Heart right ventricle (tissue), 16 donors: ENCODE results near the gene PLCB4. TPM values are rescaled to one million over a fixed set of nuclear protein-coding genes. Genes with fewer than 3 reads are reported as not detected.

Source experiments
- ATAC-seq, 8 donors: fragments of 200-7000 bp; cut with Tn5 transposase; one replicate each; pipeline ENCODE4 v1.9.1; 2020; ENCODE audit warnings: mild to moderate bottlenecking in 8 of 8, moderate library complexity in 8 of 8, moderate number of reproducible peaks in 1 of 8
- DNase-seq, 2 donors: peaks; one replicate each; pipeline ENCODE4 v3.0.0-alpha.2; 2020
- H3K27ac ChIP-seq, 10 donors: fragments of 200-600 bp; sonication (generic) in 2 of 10; one replicate each; pipeline versions ENCODE4 v1.5.0 to v1.8.0; 2020 to 2022; ENCODE audit warnings: mild to moderate bottlenecking in 3 of 10
- H3K27me3 ChIP-seq, 7 donors: fragments of 200-600 bp; one replicate each; pipeline ENCODE4 v1.8.0; 2021 to 2022; ENCODE audit warnings: mild to moderate bottlenecking in 2 of 7
- H3K36me3 ChIP-seq, 9 donors: fragments of 200-600 bp; sonication (generic) in 1 of 9; one replicate each; pipeline versions ENCODE4 v1.5.0 to v1.8.0; 2020 to 2022; ENCODE audit warnings: mild to moderate bottlenecking in 2 of 9
- H3K4me1 ChIP-seq, 9 donors: fragments of 200-600 bp; sonication (generic) in 1 of 9; one replicate each; pipeline versions ENCODE4 v1.5.0 to v1.8.0; 2020 to 2022; ENCODE audit warnings: mild to moderate bottlenecking in 4 of 9
- H3K4me3 ChIP-seq, 10 donors: fragments of 200-600 bp; sonication (generic) in 2 of 10; one replicate each; pipeline versions ENCODE4 v1.5.0 to v1.8.0; 2020 to 2022; ENCODE audit warnings: mild to moderate bottlenecking in 7 of 10, moderate library complexity in 2 of 10
- H3K9me3 ChIP-seq, 11 donors: fragments of 200-600 bp in 10 of 11; sonication (generic) in 2 of 11; one replicate each; pipeline versions ENCODE4 v1.5.0 to v1.8.0; 2013 to 2022; ENCODE audit warnings: mild to moderate bottlenecking in 2 of 11, control low read depth in 1 of 11, moderate library complexity in 1 of 11
- WGBS, 2 donors: extraction: QIAGEN DNeasy Blood & Tissue Kit; methylation state at CpG; one replicate each; pipeline ENCODE4 v1.1.7; 2013; ENCODE audit warnings: inconsistent platforms in 1 of 2; 5-methylcytosine and 5-hydroxymethylcytosine counted together
- intact Hi-C, 10 donors: fragments of 100-400 bp; cut with DNase I; formaldehyde crosslinking; loops; one replicate each; pipeline versions ENCODE4 v1.11.1 to v1.14.2; 2022
- polyA plus RNA-seq, 2 donors: library from polyadenylated mRNA; stranded (reverse); fragments of 200-250 nt; gene quantifications; one replicate each; pipeline ENCODE4 v1.2.3, GENCODE V29; 2013
- total RNA-seq, 10 donors: library from RNA; stranded (reverse); fragmentation: NEBNext Ultra II Directional in 3 of 10; extraction: Animal tissue kit (Norgen Biotek cat#: 25700) in 3 of 10; gene quantifications; one replicate each; pipeline versions ENCODE4 v1.2.1 to v1.2.4, GENCODE V29; 2021 to 2023
- TF ChIP-seq, protein P1 (sequence below), 9 donors: fragments of 200-600 bp; sonication (generic) in 2 of 9; IDR thresholded peaks; one replicate each; pipeline versions ENCODE4 v1.5.0 to v1.8.0; 2021 to 2022; ENCODE audit warnings: antibody characterized with exemption in 9 of 9, mild to moderate bottlenecking in 5 of 9, moderate library complexity in 1 of 9
- donor health status: Arrhythmogenic right ventricular cardiomyopathy.
- donor health status: ischemic (EF 13 %, LVEDD 7.1; RV severe dilation, severe dysfunction).
- donor health status: healthy with polysubstance abuse.
- donor health status: DM: no; HTN: yes; CAD: no.
- donor health status: DM: no; HTN: no; CAD: no.
- donor health status: ischemic (EF 25% LVEDD 6.9; RV normal size, moderate dysfunction).
- donor health status: ischemic (EF 25% LVEDD 5.7; RV mildly dilated, moderate dysfunction).
- donor health status: healthy.
- donor health status: DM: yes; HTN: yes; CAD: no.
- donor health status: Ischemic cardiomyopathy.
- donor health status: ischemic (EF 35%, LVEDD 5.7; RV mildly dilated, moderate dysfunction).
- donor health status: nonischemic (EF 11% LVEDD 7.7; RV severe dilation, severe dysfunction).
- donor health status: DM: yes; HTN: yes; CAD: no.
- donor health status: PGD.
- donor health status: ischemic (EF 29% LVEDD 5.4; RV normal size, mild dysfunction).
- donor health status: nonischemic (EF 23%, LVEDD 6.1; RV moderate dilation, normal function).

Gene PLCB4
- total and polyA plus RNA-seq, 12 donors = 3.6 to 33.3 (median 28.4) TPM

GRCh38 chr20:9520086-9520485 is 451.2 kb downstream of the PLCB4 start:
- DNase-seq (no peak), ATAC-seq (no peak)
- Histone ChIP-seq H3K36me3 (no peaks in the 10 kb centered on the region), H3K27ac (no peak overlapping the region), H3K4me1 (peaks cover 0 to 20% (median 17%) of the 10 kb centered on the region in 9 donors), H3K4me3 (no peak overlapping the region), H3K9me3 (no peaks in the 10 kb centered on the region), H3K27me3 (peaks cover 6 to 80% (median 62%) of the 10 kb centered on the region in 7 donors)
- intact Hi-C loops = no loop called here
- WGBS, 2 donors = 74 to 80% methylated on average over 4 of the region's 4 CpGs
- TF ChIP-seq, protein P1, sequence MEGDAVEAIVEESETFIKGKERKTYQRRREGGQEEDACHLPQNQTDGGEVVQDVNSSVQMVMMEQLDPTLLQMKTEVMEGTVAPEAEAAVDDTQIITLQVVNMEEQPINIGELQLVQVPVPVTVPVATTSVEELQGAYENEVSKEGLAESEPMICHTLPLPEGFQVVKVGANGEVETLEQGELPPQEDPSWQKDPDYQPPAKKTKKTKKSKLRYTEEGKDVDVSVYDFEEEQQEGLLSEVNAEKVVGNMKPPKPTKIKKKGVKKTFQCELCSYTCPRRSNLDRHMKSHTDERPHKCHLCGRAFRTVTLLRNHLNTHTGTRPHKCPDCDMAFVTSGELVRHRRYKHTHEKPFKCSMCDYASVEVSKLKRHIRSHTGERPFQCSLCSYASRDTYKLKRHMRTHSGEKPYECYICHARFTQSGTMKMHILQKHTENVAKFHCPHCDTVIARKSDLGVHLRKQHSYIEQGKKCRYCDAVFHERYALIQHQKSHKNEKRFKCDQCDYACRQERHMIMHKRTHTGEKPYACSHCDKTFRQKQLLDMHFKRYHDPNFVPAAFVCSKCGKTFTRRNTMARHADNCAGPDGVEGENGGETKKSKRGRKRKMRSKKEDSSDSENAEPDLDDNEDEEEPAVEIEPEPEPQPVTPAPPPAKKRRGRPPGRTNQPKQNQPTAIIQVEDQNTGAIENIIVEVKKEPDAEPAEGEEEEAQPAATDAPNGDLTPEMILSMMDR (IDR thresholded peaks at IDR 0.05) = no peak

DNA sequence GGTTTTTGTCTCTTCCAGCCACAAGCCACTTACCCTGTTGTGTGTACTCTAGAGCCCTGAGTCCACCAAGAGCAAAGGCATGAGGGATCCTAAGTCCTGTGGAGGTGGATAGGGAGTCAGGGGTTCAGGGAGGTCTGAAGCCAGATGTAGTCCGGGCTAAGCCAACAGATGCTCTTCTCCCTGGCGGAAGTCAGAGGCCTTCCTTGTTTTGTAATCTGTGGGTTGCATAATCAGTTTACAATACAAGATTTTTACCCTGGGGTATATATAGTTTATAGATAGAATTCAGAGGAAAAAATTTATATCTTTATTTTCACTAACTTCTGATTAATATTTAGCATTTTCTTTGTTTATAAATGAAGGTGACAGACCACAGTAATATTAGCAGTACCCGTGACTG is 454.7 kb downstream of the PLCB4 start:
- Histone ChIP-seq H3K27ac (no peak overlapping the region), H3K36me3 (no peaks in the 10 kb centered on the region), H3K9me3 (no peaks in the 10 kb centered on the region), H3K4me1 (no peaks in the 10 kb centered on the region), H3K4me3 (no peak overlapping the region), H3K27me3 (peaks cover 0 to 45% (median 28%) of the 10 kb centered on the region in 7 donors)
- intact Hi-C loops = no loop called here
- TF ChIP-seq, protein P1 (IDR thresholded peaks at IDR 0.05) = no peak
- DNase-seq (no peak), ATAC-seq (no peak)
- WGBS, 2 donors = 73 to 78% methylated on average over 3 of the region's 3 CpGs
